Measurements from ENCODE around the gene IRS1. TPM values are rescaled to one million over a fixed set of nuclear protein-coding genes. Genes with fewer than 3 reads are reported as not detected.

Gene IRS1
- polyA plus RNA-seq, 1 donor (not counting 4 experiments of a cell fraction or from before 2014, with no cell fraction given): 11.2 TPM

- Histone ChIP-seq H3K79me2 (ENCODE audit: control insufficient read depth, insufficient read depth, low read length) (no peaks in the 10 kb centered on the region), H3K27me3 (ENCODE audit: control insufficient read depth, extremely low read depth, insufficient read depth, low read length) (no peaks in the 10 kb centered on the region), H3K4me2 (ENCODE audit: control insufficient read depth, extremely low read depth, insufficient read depth, low read depth, low read length) (no peak overlapping the region), H3K9me3 (ENCODE audit: control insufficient read depth, low read depth, low read length) (no peaks in the 10 kb centered on the region), H3K9me1 (ENCODE audit: control insufficient read depth, extremely low read depth, insufficient read depth, low read length) (no peaks in the 10 kb centered on the region), H3K4me1 (ENCODE audit: control insufficient read depth, extremely low read depth, insufficient read depth, low read length) (peaks cover 13% of the 10 kb centered on the region), H3K27ac (ENCODE audit: control insufficient read depth, insufficient read depth, low read length) (no peak overlapping the region), H3K9ac (ENCODE audit: control insufficient read depth, extremely low read depth, insufficient read depth, low read length) (no peak overlapping the region), H3K4me3 (ENCODE audit: control insufficient read depth in 2 of 3, extremely low read depth in 1 of 3, insufficient read depth in 2 of 3, low read depth in 1 of 3, low read length in 3 of 3) (no peak overlapping the region), H2AFZ (ENCODE audit: control insufficient read depth, low read length) (no peak overlapping the region), H4K20me1 (ENCODE audit: control insufficient read depth, extremely low read depth, insufficient read depth, low read length) (no peaks in the 10 kb centered on the region), H3K36me3 (ENCODE audit: control insufficient read depth in 2 of 2, extremely low read depth in 1 of 2, insufficient read depth in 2 of 2, low read length in 2 of 2) (no peaks in the 10 kb centered on the region)
- no peak for DNase-seq (ENCODE audit: low read depth, low spot score)
- dilution Hi-C loops (cut with MboI; ENCODE audit: extremely low pct_ligation_motif_present, low sequenced_read_pairs): no loop called here
- TF ChIP-seq EZH2 (IDR thresholded peaks at IDR 0.05; ENCODE audit: low read length): no peak
- TF ChIP-seq CTCF (optimal IDR thresholded peaks at IDR 0.05 in 1 of 3, IDR thresholded peaks at IDR 0.05 in 1 of 3, conservative IDR thresholded peaks at IDR 0.05 in 1 of 3; ENCODE audit: extremely low read depth in 1 of 3, insufficient read depth in 2 of 3, low read length in 3 of 3): no peak
- no peak for FAIRE-seq
Measured at GRCh38 chr2:226725126-226725860, 74.3 kb downstream of the IRS1 start.

- H3K79me2 ChIP-seq (ENCODE audit: control insufficient read depth, insufficient read depth, low read length): no peaks in the 10 kb centered on the region
- H3K27ac ChIP-seq (ENCODE audit: control insufficient read depth, insufficient read depth, low read length): no peak overlapping the region
- no peaks in the 10 kb centered on the region for H3K9me3 ChIP-seq (ENCODE audit: control insufficient read depth, low read depth, low read length)
- dilution Hi-C loops (cut with MboI; ENCODE audit: extremely low pct_ligation_motif_present, low sequenced_read_pairs): no loop called here
- H3K4me2 ChIP-seq (ENCODE audit: control insufficient read depth, extremely low read depth, insufficient read depth, low read depth, low read length): no peak overlapping the region
- no peaks in the 10 kb centered on the region for H3K36me3 ChIP-seq (ENCODE audit: control insufficient read depth in 2 of 2, extremely low read depth in 1 of 2, insufficient read depth in 2 of 2, low read length in 2 of 2)
- no peaks in the 10 kb centered on the region for H3K27me3 ChIP-seq (ENCODE audit: control insufficient read depth, extremely low read depth, insufficient read depth, low read length)
- FAIRE-seq (no peak), DNase-seq (ENCODE audit: low read depth, low spot score) (no peak)
- H3K9me1 ChIP-seq (ENCODE audit: control insufficient read depth, extremely low read depth, insufficient read depth, low read length): no peaks in the 10 kb centered on the region
- H2AFZ ChIP-seq (ENCODE audit: control insufficient read depth, low read length): no peak overlapping the region
- no peak for TF ChIP-seq CTCF (optimal IDR thresholded peaks at IDR 0.05 in 1 of 3, IDR thresholded peaks at IDR 0.05 in 1 of 3, conservative IDR thresholded peaks at IDR 0.05 in 1 of 3; ENCODE audit: extremely low read depth in 1 of 3, insufficient read depth in 2 of 3, low read length in 3 of 3)
- TF ChIP-seq EZH2 (IDR thresholded peaks at IDR 0.05; ENCODE audit: low read length): no peak
- H3K4me1 ChIP-seq (ENCODE audit: control insufficient read depth, extremely low read depth, insufficient read depth, low read length): peaks cover 8% of the 10 kb centered on the region
- no peak overlapping the region for H3K4me3 ChIP-seq (ENCODE audit: control insufficient read depth in 2 of 3, extremely low read depth in 1 of 3, insufficient read depth in 2 of 3, low read depth in 1 of 3, low read length in 3 of 3)
- H3K9ac ChIP-seq (ENCODE audit: control insufficient read depth, extremely low read depth, insufficient read depth, low read length): no peak overlapping the region
- no peaks in the 10 kb centered on the region for H4K20me1 ChIP-seq (ENCODE audit: control insufficient read depth, extremely low read depth, insufficient read depth, low read length)
Measured at GRCh38 chr2:226721541-226721940, 78.1 kb downstream of the IRS1 start.

Measured in keratinocyte (primary cell).